D721Med (cell line): ENCODE measurements around the gene RNF32.

Source experiments
- DNase-seq: peaks from one replicate; pipeline ENCODE4 v3.0.0; 2011; ENCODE audit warnings: low spot score; ENCODE audit not compliant: insufficient read length
- FAIRE-seq: peaks from 2 replicates; lab custom pipeline; 2011; peaks lifted over from hg19 to GRCh38; lab: Jason Lieb, UNC
- TF ChIP-seq, protein P1 (sequence below): IDR thresholded peaks from 2 replicates; pipeline ENCODE4 v1.5.1; 2012; ENCODE audit warnings: mild to moderate bottlenecking, control low read depth; ENCODE audit not compliant: insufficient read depth; ENCODE audit errors: missing control alignments

RNF32 gene

GRCh38 chr7:156640257-156640948 lies at the start of gene RNF32:
Gene RNF32, plus strand, starts transcription at chr7:156640774. Its CDS starts 3,104 bp downstream, at chr7:156643878.
- TF ChIP-seq, protein P1, sequence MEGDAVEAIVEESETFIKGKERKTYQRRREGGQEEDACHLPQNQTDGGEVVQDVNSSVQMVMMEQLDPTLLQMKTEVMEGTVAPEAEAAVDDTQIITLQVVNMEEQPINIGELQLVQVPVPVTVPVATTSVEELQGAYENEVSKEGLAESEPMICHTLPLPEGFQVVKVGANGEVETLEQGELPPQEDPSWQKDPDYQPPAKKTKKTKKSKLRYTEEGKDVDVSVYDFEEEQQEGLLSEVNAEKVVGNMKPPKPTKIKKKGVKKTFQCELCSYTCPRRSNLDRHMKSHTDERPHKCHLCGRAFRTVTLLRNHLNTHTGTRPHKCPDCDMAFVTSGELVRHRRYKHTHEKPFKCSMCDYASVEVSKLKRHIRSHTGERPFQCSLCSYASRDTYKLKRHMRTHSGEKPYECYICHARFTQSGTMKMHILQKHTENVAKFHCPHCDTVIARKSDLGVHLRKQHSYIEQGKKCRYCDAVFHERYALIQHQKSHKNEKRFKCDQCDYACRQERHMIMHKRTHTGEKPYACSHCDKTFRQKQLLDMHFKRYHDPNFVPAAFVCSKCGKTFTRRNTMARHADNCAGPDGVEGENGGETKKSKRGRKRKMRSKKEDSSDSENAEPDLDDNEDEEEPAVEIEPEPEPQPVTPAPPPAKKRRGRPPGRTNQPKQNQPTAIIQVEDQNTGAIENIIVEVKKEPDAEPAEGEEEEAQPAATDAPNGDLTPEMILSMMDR: no peak
- DNase-seq: peak; percentile 89
- FAIRE-seq: no peak

DNA sequence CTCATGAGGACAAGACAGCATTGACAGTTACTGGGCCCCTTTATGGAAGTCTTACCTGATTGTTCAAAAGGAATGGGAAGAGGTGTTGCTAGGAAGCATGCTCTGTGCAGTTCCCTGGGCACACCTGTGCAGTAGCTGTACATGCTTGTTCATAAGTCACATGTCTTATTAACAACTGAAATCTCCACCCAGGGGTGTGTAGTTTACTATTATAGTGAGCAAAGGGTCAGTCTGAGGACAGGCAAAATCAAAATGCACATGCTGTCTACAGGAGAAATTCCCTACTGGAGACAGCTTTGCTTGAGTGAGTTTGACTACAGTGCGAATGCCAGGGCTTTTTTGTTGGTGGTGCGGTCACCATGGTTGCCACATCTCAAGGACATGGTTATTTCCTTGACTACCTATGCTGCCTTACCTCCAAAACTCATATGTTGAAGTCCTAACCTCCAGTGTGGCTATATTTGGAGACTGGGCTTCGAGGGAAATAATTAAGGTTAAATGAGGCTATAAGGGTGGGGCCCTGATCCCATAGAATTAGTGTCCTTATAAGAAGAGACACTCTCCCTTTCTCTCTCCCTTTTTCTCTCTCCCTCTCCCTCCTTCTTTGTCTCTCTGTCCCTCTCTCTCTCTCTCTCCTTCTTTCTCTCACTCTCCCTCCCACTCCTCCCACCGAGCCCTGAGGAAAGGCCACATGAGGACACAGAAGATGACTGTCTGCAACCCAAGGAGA lies 48.3 kb upstream of the RNF32 start:
- DNase-seq (no peak), FAIRE-seq (no peak)
- TF ChIP-seq, protein P1: no peak

- TF ChIP-seq, protein P1: no peak
- no peak for DNase-seq
- FAIRE-seq: no peak
These were observed 46.1 kb upstream of the RNF32 start for GRCh38 chr7:156594283-156595080.

DNA sequence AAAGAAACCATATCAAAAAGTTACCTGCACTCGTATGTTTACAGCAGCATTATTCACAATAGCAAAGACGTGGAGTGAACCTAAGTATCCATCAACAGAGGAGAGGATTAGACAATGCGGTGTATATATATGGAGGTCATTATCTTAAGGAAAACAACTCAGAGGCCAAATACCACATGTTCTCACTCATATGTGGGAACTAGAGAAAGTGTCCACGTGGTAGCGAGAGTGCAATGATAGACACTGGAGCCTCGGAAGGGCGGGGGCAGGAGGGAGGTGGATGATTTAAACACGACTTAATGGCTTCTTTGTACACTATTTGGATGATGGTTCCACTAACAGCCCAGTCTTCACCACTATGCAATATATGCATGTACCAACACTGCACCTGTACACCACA lies 40.1 kb upstream of the RNF32 start:
- FAIRE-seq (no peak), DNase-seq (no peak)
- TF ChIP-seq, protein P1: no peak

- FAIRE-seq (no peak), DNase-seq (no peak)
- TF ChIP-seq, protein P1: no peak
These were observed 38.3 kb upstream of the RNF32 start for GRCh38 chr7:156602283-156602682.

DNA sequence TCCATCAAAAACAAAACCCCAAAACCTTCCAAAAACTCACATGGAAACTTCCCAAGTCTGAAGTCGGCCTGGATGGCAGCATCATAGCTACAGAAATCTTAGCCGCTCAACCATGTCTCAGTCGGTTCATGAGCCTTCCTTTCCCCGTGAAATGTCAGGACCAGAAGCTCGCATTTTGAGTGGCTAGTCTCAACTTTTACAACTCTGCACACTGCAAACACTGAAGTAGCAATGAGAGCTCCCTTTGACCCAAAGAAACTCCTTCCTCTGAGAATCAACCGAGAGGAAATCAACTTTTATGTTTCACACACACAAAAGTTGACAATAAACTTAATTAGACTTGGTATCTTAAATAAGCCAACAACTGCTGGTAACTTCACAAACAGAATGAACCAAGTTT lies 37.6 kb upstream of the RNF32 start:
- TF ChIP-seq, protein P1: no peak
- no peak for DNase-seq
- no peak for FAIRE-seq
